Stomach (tissue), 9 donors: ENCODE data around the gene MEGF6. TPM values are rescaled to one million over a fixed set of nuclear protein-coding genes. Genes with fewer than 3 reads are reported as not detected.

ENCODE experiments used
- DNase-seq, 2 donors: peaks; one replicate each; pipeline versions ENCODE4 v3.0.0 to v3.0.0-alpha.2; 2013 to 2019
- H3K27ac ChIP-seq, 5 donors: fragments of 200-600 bp in 4 of 5; sonication (generic) in 4 of 5; one replicate each; pipeline ENCODE4 v1.5.1; 2013 to 2019; ENCODE audit warnings: mild to moderate bottlenecking in 1 of 5, moderate library complexity in 1 of 5
- H3K27me3 ChIP-seq, 3 donors: fragments of 200-600 bp; sonication (generic); one replicate each; pipeline ENCODE4 v1.5.1; 2017 to 2019; ENCODE audit warnings: mixed run types in 1 of 3
- H3K36me3 ChIP-seq, 4 donors: fragments of 200-600 bp; sonication (generic); 1 replicate in 3 of 4; 2 replicates in 1 of 4; pipeline ENCODE4 v1.5.1; 2016 to 2019
- H3K4me1 ChIP-seq, 4 donors: fragments of 200-600 bp; sonication (generic); one replicate each; pipeline ENCODE4 v1.5.1; 2016 to 2019
- H3K4me3 ChIP-seq, 4 donors: fragments of 200-600 bp; sonication (generic) in 3 of 4; one replicate each; pipeline ENCODE4 v1.5.1; 2016 to 2019; ENCODE audit warnings: mild to moderate bottlenecking in 1 of 4
- H3K9me3 ChIP-seq, 4 donors: fragments of 200-600 bp; sonication (generic); one replicate each; pipeline ENCODE4 v1.5.1; 2016 to 2019
- CTCF ChIP-seq, 7 experiments: fragments of 450-650 bp in 4 of 7; fragments of 200-600 bp in 3 of 7; sonication (generic) in 3 of 7; IDR thresholded peaks; one replicate each; pipeline ENCODE4 v1.5.1; 2016 to 2019; ENCODE audit warnings: antibody characterized with exemption in 7 of 7, control low read depth in 2 of 7, mild to moderate bottlenecking in 1 of 7
- EP300 ChIP-seq: sonication (generic); formaldehyde crosslinking; IDR thresholded peaks from one replicate; pipeline ENCODE4 v1.6.1; 2017; ENCODE audit warnings: antibody characterized with exemption
- POLR2A ChIP-seq, 4 donors: fragments of 450-650 bp; IDR thresholded peaks; one replicate each; pipeline ENCODE4 v1.6.1; 2016; ENCODE audit warnings: antibody characterized with exemption in 4 of 4, control low read depth in 2 of 4, mild to moderate bottlenecking in 1 of 4, moderate library complexity in 1 of 4
- POLR2AphosphoS5 ChIP-seq, 3 donors: sonication (generic); formaldehyde crosslinking; IDR thresholded peaks; one replicate each; pipeline ENCODE4 v1.6.1; 2016; ENCODE audit warnings: antibody characterized with exemption in 3 of 3
- WGBS, 5 donors: extraction: QIAGEN DNeasy Blood & Tissue Kit in 3 of 5; methylation state at CpG; one replicate each; pipeline versions ENCODE4 v1.1.5 to v1.1.7; 2013 to 2018; 5-methylcytosine and 5-hydroxymethylcytosine counted together
- intact Hi-C: fragments of 100-400 bp; cut with DNase I; formaldehyde crosslinking; loops from one replicate; pipeline ENCODE4 v1.15.1; 2023; ENCODE audit warnings: low total_unique reads
- polyA plus RNA-seq, 3 donors: library from polyadenylated mRNA; stranded (reverse); fragments of 200-250 nt; gene quantifications; one replicate each; pipeline ENCODE4 v1.2.3, GENCODE V29; 2013
- total RNA-seq, 5 donors: library from RNA; depleted of rRNA; stranded (reverse); fragments of >200 nt; gene quantifications; one replicate each; pipeline versions ENCODE4 v1.1.0 to v1.2.3, GENCODE V29; 2014 to 2016
- donor health status: healthy with polysubstance abuse.
- donor health status: Bipolar disorder and iron deficiency.
- donor health status: healthy.

Gene MEGF6
- total and polyA plus RNA-seq, 8 donors = 2.6 to 57.2 (median 26.7) TPM

DNA sequence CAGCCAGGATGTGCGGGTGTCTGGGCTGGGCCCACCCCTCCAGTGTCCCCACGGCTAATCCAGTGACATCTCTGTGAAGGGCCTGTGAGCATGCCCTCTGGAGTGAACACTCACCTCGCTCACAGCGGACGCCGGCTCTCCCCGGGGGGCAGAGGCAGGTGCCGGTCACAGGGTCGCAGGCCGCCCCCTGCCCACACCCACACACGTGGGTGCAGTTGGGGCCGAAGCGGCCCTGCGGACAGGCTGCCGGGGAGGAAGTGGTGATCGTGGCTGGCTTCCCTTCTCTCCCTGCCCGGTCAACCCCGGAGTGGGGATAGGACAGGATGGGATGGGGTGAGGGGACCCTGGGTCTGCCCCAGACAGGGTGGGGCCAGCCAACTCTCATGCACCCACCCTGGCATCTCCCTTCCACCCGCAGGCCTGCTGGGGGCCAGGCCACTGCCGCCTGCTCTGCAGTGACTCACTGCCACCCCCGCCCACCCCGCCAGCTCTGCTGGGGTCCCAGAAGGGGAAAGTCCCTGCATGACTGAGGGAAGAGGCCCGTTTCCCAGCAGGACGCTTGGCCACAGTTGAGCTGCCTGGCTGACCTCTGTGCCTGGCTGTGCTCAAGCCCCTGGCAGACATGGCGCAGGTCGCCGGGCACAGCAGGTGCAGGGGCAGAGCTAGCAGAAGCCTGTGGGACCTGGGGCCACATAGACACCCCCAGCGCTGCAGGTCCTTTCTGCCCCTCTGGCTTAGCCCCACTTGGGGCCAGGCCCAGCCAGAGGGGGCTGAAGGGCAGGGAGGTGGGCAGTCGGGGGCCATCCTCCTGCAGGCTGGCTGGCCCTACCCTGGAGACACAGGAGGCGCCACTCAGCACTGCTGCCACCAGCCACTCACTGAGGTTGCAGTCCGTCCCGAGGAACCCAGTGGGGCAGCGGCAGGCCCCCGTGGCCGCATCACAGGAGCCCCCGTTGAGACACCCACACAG lies 115.2 kb downstream of the MEGF6 start:
- Histone ChIP-seq H3K4me1 (peaks cover 4 to 11% (median 8%) of the 10 kb centered on the region in 4 donors), H3K27me3 (no peaks in the 10 kb centered on the region), H3K9me3 (no peaks in the 10 kb centered on the region), H3K36me3 (peaks cover 0 to 14% (median 4%) of the 10 kb centered on the region in 4 donors), H3K27ac (no peak overlapping the region), H3K4me3 (no peak overlapping the region)
- intact Hi-C loops = no loop called here
- TF ChIP-seq CTCF (IDR thresholded peaks at IDR 0.05) (no peak), POLR2AphosphoS5 (IDR thresholded peaks at IDR 0.05) (no peak), POLR2A (IDR thresholded peaks at IDR 0.05) (no peak), EP300 (no peak)
- WGBS, 5 donors = 76 to 86% (median 84%) methylated on average over 15 to 36 of the region's 36 CpGs
- no peak for DNase-seq

DNA sequence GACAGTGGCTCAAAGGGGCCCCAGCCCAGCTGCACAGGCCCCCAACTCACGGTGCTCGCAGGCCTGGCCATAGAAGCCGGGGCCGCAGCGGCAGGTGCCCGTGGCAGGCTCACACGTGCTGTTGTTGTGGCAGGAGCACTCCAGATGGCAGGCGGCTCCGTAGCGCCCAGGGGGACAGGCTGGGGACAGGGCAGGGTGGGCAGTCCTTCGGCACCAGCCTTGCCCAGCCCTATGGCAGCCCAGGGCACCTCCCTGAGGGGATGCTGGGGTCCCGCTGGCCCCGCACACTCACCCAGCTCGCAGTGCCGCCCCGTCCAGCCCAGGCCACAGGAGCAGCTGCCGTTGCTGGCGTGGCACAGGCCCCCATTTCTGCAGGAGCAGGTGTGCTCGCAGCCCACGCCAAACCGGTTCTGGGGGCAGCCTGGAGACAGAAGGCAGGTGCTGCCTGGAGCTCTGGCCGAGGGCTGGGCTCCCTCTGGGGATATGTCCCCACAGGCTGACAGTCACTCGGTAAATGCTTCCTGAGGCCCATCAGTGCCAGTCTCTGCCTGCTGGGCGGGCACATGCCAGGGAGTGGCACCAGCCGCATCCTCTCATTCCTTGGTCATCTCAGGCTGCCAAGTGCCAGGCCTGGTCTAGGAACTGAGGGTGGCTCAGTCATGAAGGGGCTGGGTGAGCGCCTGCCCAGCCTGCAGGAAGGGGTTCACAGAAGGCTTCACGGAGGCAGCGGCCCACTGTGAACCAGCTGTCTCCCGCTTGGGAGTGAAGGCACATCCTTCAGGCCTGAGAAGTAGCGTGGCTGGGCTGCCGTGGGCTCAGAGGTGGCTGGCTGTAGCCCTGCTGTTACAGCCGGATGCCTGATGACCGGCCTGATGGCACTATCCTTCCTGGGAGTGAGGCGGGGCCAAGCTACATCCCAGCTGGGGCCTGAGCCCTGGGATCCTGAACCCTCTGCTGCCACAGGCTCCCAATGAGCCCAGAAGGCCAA lies 116.7 kb downstream of the MEGF6 start:
- H3K36me3 ChIP-seq = peaks cover 0 to 15% (median 6%) of the 10 kb centered on the region in 4 donors
- 74 to 89% (median 83%) methylated on average over 25 to 34 of the region's 34 CpGs for WGBS, 5 donors
- no peaks in the 10 kb centered on the region for H3K27me3 ChIP-seq
- TF ChIP-seq POLR2AphosphoS5 (IDR thresholded peaks at IDR 0.05) (no peak), EP300 (no peak), POLR2A (IDR thresholded peaks at IDR 0.05) (no peak), CTCF (IDR thresholded peaks at IDR 0.05) (no peak)
- H3K9me3 ChIP-seq = no peaks in the 10 kb centered on the region
- intact Hi-C loops = loop anchor here (5.0 kb wide), 1 partner anchor 123 kb away; no protein-coding TSS in a partner anchor
- no peak overlapping the region for H3K4me3 ChIP-seq
- H3K27ac ChIP-seq = no peak overlapping the region
- DNase-seq = no peak
- peaks cover 4 to 14% (median 12%) of the 10 kb centered on the region in 4 donors for H3K4me1 ChIP-seq

DNA sequence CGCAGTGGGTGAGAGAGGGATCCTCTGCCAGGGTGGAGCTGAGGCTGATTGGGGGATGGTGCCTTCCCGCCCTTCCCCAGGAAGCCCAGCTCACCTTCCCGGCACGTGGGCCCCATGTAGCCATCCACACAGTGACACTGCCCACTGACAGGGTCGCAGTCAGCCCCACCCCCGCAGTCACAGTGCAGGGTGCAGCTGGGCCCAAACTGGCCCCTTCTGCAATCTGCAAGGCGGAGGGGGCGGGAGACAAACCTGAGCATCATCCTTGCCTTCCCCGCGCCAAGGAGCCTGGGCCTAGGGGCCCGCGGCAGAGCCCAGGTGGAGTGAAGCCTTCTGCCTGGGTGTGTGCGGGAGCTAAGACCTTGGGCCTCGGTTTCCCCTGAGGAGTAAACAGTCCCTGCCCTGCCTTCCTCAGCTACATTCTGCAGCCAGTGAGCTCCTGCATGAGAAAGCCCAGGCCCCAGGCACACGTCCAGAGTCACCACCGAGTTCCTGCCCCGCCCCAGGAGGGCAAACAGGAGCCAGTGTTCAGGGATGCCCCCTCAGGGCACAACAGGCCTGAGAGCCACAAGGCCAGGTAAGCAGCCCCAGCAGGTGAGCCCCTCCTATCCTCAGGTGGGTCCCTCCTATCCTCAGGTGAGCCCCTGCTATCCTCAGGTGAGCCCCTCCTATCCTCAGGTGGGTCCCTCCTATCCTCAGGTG lies 118.6 kb downstream of the MEGF6 start:
- TF ChIP-seq EP300 = no peak
- TF ChIP-seq POLR2A (IDR thresholded peaks at IDR 0.05) = no peak
- no peak for TF ChIP-seq POLR2AphosphoS5 (IDR thresholded peaks at IDR 0.05)
- no peak for TF ChIP-seq CTCF (IDR thresholded peaks at IDR 0.05)
- intact Hi-C loops = loop anchor here (5.0 kb wide), 1 partner anchor 125 kb away; no protein-coding TSS in a partner anchor
- WGBS, 5 donors = 61 to 82% (median 64%) methylated on average over 9 to 17 of the region's 17 CpGs
- H3K36me3 ChIP-seq = peaks cover 0 to 20% (median 2%) of the 10 kb centered on the region in 4 donors
- DNase-seq = peak in 1 of 2 donors; percentile 34
- peaks cover 4 to 14% (median 12%) of the 10 kb centered on the region in 4 donors for H3K4me1 ChIP-seq
- peaks cover 0 to 6% (median 2%) of the 10 kb centered on the region in 4 donors for H3K9me3 ChIP-seq
- H3K27me3 ChIP-seq = no peaks in the 10 kb centered on the region
- H3K4me3 ChIP-seq = no peak overlapping the region
- no peak overlapping the region for H3K27ac ChIP-seq
